T-helper 22 cell (primary cell): ENCODE measurements around the gene TSPAN8.
"Not testable (repeated sequence)": the region's sequence is repeated elsewhere in the genome, so short reads cannot be mapped to it uniquely, and the experiment has no call there.

Source experiments
- DNase-seq: peaks from one replicate; pipeline ENCODE4 v3.0.0-alpha.2; 2020; ENCODE audit warnings: low read depth

TSPAN8 gene

DNA sequence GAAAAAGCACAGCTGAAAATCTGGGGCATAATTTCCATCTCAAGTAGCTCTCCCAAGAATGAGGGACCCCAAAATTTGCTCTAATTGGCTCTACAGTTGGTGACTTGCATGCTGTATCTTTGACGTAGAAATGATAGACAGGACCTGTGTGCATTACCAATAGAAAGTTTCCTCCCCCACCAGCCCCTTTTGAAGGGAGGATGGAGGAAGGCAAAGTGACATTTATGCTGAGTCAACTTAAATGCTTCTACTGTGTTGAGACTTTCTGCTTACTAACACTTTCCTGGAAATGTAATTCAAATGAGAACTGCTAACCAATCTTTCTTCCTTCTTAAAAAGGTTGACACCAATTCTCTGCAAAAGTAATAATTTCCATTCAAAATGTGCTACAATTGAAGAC lies 31.9 kb downstream of the TSPAN8 start:
- DNase-seq: no peak

DNA sequence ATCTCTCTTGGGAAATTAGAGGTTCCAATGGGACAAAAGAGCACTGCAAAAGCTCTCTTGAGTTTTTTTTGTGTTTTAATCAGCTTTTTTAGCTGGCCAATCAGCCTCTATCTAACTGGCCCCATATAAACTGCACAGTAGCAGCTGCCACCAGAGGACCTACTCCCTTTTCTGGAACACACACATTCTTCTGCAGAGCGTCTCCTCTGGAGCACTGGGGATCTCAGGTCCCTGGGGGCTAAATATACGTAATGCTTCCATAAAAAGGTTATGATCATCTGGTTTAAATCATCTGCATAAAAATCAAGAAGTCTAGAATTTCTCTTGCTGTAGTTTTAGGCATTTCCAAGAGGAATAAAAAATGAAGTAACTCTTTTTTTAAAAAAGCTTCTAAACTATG lies 32.3 kb downstream of the TSPAN8 start:
- no peak for DNase-seq

DNA sequence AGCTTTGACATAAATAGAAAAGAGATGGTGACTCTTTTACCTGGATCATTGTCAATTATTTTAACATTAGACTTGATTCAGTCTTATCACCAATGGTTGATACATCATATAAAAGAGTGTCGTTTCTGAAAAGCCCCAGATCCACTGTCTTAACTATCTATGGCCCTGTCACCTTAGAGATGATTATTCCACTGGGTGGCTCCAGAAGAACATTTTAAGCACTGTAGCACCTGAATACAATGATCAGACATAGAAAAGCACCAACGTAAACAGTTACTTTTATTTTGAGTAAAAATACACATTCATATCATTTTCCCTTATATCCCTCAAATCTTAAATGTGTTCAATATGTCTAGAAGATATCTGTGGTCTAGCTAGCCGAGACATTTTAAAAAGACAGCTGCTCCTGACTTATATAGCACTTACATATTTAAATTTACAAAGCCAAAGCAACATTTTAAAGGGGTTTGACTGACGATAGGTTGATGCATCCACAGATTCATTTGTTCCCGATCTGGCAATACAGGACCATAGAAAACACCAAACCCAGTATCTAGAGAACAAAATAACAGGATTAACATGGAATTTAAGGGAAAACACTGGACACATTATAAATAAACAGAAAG lies 32.9 kb downstream of the TSPAN8 start:
- DNase-seq: no peak

DNA sequence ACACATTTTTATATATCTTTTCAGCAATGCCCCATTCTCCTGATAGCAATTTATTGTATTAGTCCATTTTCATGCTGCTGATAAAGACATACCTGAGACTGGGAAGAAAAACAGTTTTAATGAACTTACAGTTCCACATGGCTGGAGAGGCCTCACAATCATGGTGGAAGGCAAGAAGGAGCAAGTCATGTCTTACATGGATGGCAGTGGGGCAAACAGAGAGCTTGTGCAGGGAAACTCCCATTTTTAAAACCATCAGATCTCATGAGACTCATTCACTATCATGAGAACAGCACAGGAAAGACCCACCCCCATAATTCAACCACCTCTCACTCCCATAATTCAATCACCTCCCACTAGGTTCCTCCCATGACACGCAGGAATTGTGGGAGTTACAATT lies 44.7 kb downstream of the TSPAN8 start:
- not testable (repeated sequence) for DNase-seq

DNA sequence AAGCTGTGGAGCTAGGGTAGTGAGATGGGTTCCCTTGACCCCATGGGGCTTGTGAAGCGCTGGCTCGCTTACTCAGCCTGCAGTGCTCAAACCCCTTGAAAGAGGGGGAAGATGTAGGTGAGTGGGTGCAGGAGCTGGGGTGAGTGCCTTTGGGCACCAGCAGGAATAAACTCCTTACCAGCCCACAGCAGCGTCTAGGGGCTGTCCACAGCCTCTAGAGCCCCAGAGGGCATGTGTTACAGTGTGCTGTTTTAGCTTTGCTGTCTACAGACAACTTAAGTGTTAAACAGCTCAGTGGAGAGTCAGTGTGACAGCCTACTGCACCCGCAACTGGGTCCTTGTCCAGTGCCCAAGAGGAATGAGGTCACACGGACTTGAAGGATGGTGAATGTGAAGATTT lies 48.0 kb downstream of the TSPAN8 start:
- DNase-seq: no peak

DNA sequence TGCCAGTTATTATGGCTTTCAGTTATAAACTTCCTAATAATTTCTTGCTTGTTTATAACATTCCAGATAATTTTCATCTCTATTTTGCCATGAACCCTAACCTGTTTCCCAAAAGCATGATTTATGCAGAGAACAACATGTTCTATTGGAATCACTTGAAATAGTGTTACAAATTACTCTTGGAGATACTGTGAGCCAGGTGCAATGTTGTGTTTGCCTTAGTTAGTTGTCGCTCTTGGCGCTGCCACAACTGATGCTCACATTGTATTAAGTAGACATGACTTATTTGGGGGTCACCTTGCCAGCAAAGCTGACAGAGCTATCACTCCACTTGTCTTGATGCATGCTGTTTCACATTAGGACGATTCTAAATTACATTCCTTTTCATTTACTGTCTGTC lies 49.4 kb downstream of the TSPAN8 start:
- no peak for DNase-seq

DNA sequence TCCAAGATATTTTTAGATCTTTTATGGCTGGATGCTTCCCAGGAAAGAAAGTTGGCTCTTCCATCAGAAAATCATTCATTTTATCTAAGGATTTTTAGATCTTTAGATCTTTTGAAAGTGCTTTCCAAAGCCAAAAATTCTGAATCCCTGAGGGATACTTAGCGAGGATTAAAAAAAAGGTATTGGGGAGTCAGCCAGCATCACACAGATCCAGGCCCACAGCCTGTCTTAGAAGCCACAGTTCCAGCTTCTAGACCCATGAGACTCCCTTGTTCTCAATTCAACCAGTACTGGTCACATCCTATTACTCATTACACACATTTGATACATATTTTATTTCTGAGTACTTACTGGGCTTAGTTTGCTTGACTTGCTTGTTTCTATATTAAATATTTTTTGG lies 49.9 kb downstream of the TSPAN8 start:
- no peak for DNase-seq

DNA sequence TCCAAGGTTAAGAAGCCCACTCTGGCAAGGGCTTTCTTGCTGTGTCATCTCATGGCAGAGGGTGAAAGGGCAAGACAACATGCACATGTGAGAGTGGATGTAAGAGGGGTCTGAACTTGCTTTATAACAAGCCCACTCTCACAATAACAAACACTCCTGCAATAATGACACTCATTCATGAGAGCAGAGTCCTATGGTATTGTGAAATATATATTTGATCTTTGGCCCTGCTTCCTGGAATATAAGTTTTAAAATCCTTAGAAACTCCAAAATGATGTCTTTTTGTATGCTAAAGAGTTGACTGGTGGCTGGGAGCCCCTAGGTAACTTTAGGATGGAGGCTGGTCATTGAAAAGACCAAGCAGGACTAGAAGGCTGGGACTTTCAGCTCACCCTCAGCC lies 51.8 kb downstream of the TSPAN8 start:
- no peak for DNase-seq

DNA sequence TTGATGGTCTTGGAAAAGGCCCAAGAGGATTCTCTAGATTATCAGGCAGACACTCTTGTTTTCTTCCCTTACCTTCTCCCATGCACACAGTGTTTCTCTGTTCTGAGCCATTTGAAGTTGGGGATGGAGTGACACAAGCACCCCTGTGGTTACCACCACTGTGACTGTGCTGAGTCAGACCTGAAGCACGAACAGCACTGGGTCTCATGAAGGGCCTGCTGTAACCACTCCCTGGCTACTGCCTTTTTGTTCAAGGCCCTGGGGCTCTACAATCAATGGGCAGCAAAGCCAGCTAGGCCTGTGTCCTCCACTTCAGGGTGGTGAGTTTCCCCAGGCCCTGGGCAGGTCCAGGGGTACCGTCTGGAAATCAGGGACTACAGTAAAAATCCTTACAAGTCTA lies 65.5 kb downstream of the TSPAN8 start:
- no peak for DNase-seq

DNA sequence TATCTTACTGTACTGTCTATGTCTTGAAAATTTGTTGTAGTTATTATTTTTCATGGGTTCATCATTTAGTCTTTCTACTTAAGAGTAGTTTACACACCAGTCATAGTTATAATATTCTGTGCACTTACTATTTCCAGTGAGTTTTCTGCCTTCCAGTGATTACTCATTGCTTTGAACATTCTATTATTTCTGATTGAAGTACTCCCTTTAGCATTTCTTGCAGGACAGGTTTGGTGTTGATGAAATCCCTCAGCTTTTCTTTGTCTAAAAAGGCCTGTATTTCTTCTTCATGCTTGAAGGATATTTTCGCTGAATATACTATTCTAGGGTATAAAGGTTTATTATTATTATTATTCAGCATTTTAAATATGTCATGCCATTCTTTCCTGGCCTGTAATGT lies 66.8 kb downstream of the TSPAN8 start:
- DNase-seq: no peak

DNA sequence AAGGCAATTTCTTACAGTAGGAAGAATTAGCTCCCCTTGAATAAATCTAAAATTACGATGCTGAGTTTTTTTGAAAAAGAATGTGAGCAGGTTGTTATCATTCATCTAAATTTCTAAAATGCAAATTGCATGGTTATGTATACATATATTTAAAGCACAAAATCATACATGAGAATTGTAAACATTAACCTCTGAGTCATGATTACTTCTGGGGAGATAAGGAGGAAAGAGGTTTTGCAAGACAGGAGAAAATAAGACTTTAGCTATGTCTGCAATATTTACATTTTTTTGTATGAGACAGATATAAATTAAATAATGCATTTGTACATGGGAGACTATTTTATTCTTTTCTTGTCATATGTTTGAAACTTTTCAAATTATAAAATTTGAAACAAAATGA lies 72.2 kb downstream of the TSPAN8 start:
- DNase-seq: no peak

DNA sequence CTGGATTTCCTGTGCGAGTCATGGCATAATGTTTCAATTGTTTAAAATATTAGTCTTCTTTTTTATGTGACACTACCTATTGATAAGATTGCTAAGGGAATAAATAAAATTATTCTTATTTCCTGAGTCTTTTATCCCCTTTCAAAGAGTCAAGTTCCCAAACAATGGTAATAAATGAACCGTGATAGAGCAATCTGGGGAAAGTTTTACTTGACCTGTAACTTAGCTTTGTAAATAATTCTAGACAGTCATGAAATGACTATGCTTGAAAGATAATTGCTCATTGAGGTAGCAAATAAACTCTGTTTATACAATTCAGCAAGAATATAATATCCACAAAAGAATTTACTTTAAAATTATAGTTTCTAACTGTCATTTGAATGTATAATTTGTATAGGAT lies 82.1 kb downstream of the TSPAN8 start:
- DNase-seq: no peak
